Measurements from ENCODE around the gene GMDS.

- TF ChIP-seq, protein P1, sequence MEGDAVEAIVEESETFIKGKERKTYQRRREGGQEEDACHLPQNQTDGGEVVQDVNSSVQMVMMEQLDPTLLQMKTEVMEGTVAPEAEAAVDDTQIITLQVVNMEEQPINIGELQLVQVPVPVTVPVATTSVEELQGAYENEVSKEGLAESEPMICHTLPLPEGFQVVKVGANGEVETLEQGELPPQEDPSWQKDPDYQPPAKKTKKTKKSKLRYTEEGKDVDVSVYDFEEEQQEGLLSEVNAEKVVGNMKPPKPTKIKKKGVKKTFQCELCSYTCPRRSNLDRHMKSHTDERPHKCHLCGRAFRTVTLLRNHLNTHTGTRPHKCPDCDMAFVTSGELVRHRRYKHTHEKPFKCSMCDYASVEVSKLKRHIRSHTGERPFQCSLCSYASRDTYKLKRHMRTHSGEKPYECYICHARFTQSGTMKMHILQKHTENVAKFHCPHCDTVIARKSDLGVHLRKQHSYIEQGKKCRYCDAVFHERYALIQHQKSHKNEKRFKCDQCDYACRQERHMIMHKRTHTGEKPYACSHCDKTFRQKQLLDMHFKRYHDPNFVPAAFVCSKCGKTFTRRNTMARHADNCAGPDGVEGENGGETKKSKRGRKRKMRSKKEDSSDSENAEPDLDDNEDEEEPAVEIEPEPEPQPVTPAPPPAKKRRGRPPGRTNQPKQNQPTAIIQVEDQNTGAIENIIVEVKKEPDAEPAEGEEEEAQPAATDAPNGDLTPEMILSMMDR (IDR thresholded peaks at IDR 0.05): no peak
- TF ChIP-seq POLR2A (IDR thresholded peaks at IDR 0.05): no peak
Measured at GRCh38 chr6:1841136-1841535, 404.3 kb downstream of the GMDS start.
